H9 (cell line): ENCODE results near the gene CTDSPL. TPM values are rescaled to one million over a fixed set of nuclear protein-coding genes. Genes with fewer than 3 reads are reported as not detected.

Experiments
- DNase-seq: peaks from one replicate; pipeline ENCODE4 v3.0.0-alpha.2; 2017
- H2AFZ ChIP-seq: one replicate; pipeline ENCODE4 v1.6.1; 2013; ENCODE audit warnings: mild to moderate bottlenecking, low read length, control low read depth, moderate library complexity
- H2AK5ac ChIP-seq: 2 replicates; pipeline ENCODE4 v1.6.1; 2013; ENCODE audit warnings: low read length, control low read depth, mixed read lengths; ENCODE audit not compliant: insufficient read length
- H2BK120ac ChIP-seq: one replicate; pipeline ENCODE4 v1.6.1; 2013; ENCODE audit warnings: low read depth, mild to moderate bottlenecking, low read length, control low read depth, inconsistent platforms; ENCODE audit not compliant: poor library complexity, severe bottlenecking
- H2BK12ac ChIP-seq: 2 replicates; pipeline ENCODE4 v1.6.1; 2013; ENCODE audit warnings: low read length, control low read depth, mixed read lengths, low read depth; ENCODE audit not compliant: insufficient read length
- H2BK15ac ChIP-seq: 2 replicates; pipeline ENCODE4 v1.6.1; 2013; ENCODE audit warnings: low read depth, low read length, control low read depth
- H2BK20ac ChIP-seq: one replicate; pipeline ENCODE4 v1.6.1; 2013; ENCODE audit warnings: low read depth, mild to moderate bottlenecking, low read length, control low read depth, inconsistent platforms; ENCODE audit not compliant: poor library complexity, severe bottlenecking
- H2BK5ac ChIP-seq: 2 replicates; pipeline ENCODE4 v1.6.1; 2013; ENCODE audit warnings: low read length, control low read depth, mixed read lengths; ENCODE audit not compliant: insufficient read length
- H3K14ac ChIP-seq: 2 replicates; pipeline ENCODE4 v1.6.1; 2013; ENCODE audit warnings: low read length, control low read depth; ENCODE audit not compliant: insufficient read depth
- H3K18ac ChIP-seq: 2 replicates; pipeline ENCODE4 v1.6.1; 2013; ENCODE audit warnings: low read depth, mild to moderate bottlenecking, mixed read lengths, low read length, control low read depth; ENCODE audit not compliant: insufficient read length
- H3K23ac ChIP-seq: 2 replicates; pipeline ENCODE4 v1.6.1; 2013; ENCODE audit warnings: low read length, control low read depth, mixed read lengths, low read depth; ENCODE audit not compliant: insufficient read length
- H3K23me2 ChIP-seq: 2 replicates; pipeline ENCODE4 v1.6.1; 2013; ENCODE audit warnings: low read depth, mild to moderate bottlenecking, mixed read lengths, low read length, control low read depth; ENCODE audit not compliant: insufficient read length, poor library complexity, severe bottlenecking
- H3K27ac ChIP-seq: 2 replicates; pipeline ENCODE4 v1.5.1; 2013; ENCODE audit warnings: low read length, control low read depth, mixed read lengths, low read depth; ENCODE audit not compliant: insufficient read length
- H3K27me3 ChIP-seq: 2 replicates; pipeline ENCODE4 v1.6.1; 2013; ENCODE audit warnings: low read length, control low read depth, inconsistent platforms; ENCODE audit not compliant: insufficient read depth
- H3K4ac ChIP-seq: 2 replicates; pipeline ENCODE4 v1.6.1; 2013; ENCODE audit warnings: low read depth, mild to moderate bottlenecking, control low read depth, inconsistent platforms, low read length, moderate library complexity
- H3K4me1 ChIP-seq: 2 replicates; pipeline ENCODE4 v1.6.1; 2013; ENCODE audit warnings: low read length, control low read depth, inconsistent platforms; ENCODE audit not compliant: insufficient read depth
- H3K4me2 ChIP-seq: 2 replicates; pipeline ENCODE4 v1.6.1; 2013; ENCODE audit warnings: low read length, control low read depth, mixed read lengths; ENCODE audit not compliant: insufficient read length, insufficient read depth
- H3K56ac ChIP-seq: 2 replicates; pipeline ENCODE4 v1.6.1; 2013; ENCODE audit warnings: low read depth, mild to moderate bottlenecking, mixed read lengths, low read length, control low read depth; ENCODE audit not compliant: insufficient read length
- H3K79me1 ChIP-seq: 2 replicates; pipeline ENCODE4 v1.6.1; 2013; ENCODE audit warnings: low read depth, mild to moderate bottlenecking, moderate library complexity, low read length, control low read depth, inconsistent platforms; ENCODE audit not compliant: insufficient read depth, poor library complexity, severe bottlenecking
- H3K79me2 ChIP-seq: 2 replicates; pipeline ENCODE4 v1.6.1; 2013; ENCODE audit warnings: low read length, control low read depth, inconsistent platforms; ENCODE audit not compliant: insufficient read depth
- H3K9ac ChIP-seq: 2 replicates; pipeline ENCODE4 v1.6.1; 2013; ENCODE audit warnings: low read length, control low read depth, mixed read lengths; ENCODE audit not compliant: insufficient read length; ENCODE audit errors: extremely low read depth
- H3K9me3 ChIP-seq: one replicate; pipeline ENCODE4 v1.6.1; 2013; ENCODE audit warnings: low read depth, low read length, inconsistent platforms; ENCODE audit not compliant: control insufficient read depth
- H3T11ph ChIP-seq: one replicate; pipeline ENCODE4 v1.6.1; 2013; ENCODE audit warnings: mild to moderate bottlenecking, low read length, control low read depth, inconsistent platforms
- H4K20me1 ChIP-seq: one replicate; pipeline ENCODE4 v1.6.1; 2013; ENCODE audit not compliant: control insufficient read depth, insufficient read length, insufficient read depth
- H4K5ac ChIP-seq: 2 replicates; pipeline ENCODE4 v1.6.1; 2013; ENCODE audit warnings: low read depth, mild to moderate bottlenecking, mixed read lengths, low read length, control low read depth; ENCODE audit not compliant: insufficient read length
- H4K8ac ChIP-seq: replicated peaks from 2 replicates; pipeline ENCODE4 v1.6.1; 2013; ENCODE audit warnings: low read length, control low read depth, mixed read lengths, low read depth; ENCODE audit not compliant: insufficient read length
- H4K91ac ChIP-seq: 2 replicates; pipeline ENCODE4 v1.6.1; 2013; ENCODE audit warnings: low read depth, mild to moderate bottlenecking, moderate library complexity, mixed read lengths, low read length, control low read depth; ENCODE audit not compliant: insufficient read length
- H3K27ac Mint-ChIP-seq, 3 experiments: 2 replicates in 2 of 3; 3 replicates in 1 of 3; pipeline ENCODE4 v1.8.0; 2020 to 2021; ENCODE audit warnings: mixed read lengths in 3 of 3, mild to moderate bottlenecking in 1 of 3, moderate library complexity in 1 of 3
- H3K27me3 Mint-ChIP-seq: 2 replicates; pipeline ENCODE4 v1.8.0; 2021; ENCODE audit warnings: low read depth, mild to moderate bottlenecking, moderate library complexity, mixed read lengths
- H3K36me3 Mint-ChIP-seq, 3 experiments: 2 replicates in 2 of 3; 3 replicates in 1 of 3; pipeline ENCODE4 v1.8.0; 2020 to 2021; ENCODE audit warnings: low read depth in 3 of 3, mixed read lengths in 3 of 3; ENCODE audit not compliant: insufficient read depth in 1 of 3
- H3K4me1 Mint-ChIP-seq, 2 experiments: 2 replicates each; pipeline ENCODE4 v1.8.0; 2020; ENCODE audit warnings: mixed read lengths in 2 of 2
- H3K4me3 Mint-ChIP-seq, 2 experiments: 2 replicates in 1 of 2; 3 replicates in 1 of 2; pipeline ENCODE4 v1.8.0; 2020 to 2021; ENCODE audit warnings: mild to moderate bottlenecking in 2 of 2, mixed read lengths in 2 of 2, moderate library complexity in 1 of 2
- H3K9me3 Mint-ChIP-seq, 2 experiments: 2 replicates in 1 of 2; 3 replicates in 1 of 2; pipeline ENCODE4 v1.8.0; 2020; ENCODE audit warnings: mild to moderate bottlenecking in 2 of 2, mixed read lengths in 2 of 2, moderate library complexity in 1 of 2
- WGBS: extraction: QIAGEN DNeasy Blood & Tissue Kit; methylation state at CpG from one replicate; pipeline ENCODE4 v1.1.7; 2013; ENCODE audit warnings: missing lambda C conversion rate, low lambda C conversion rate, mixed read lengths; ENCODE audit not compliant: insufficient read length; ENCODE audit errors: extremely low coverage; 5-methylcytosine and 5-hydroxymethylcytosine counted together
- total RNA-seq: library from RNA; stranded (reverse); gene quantifications from 2 replicates; pipeline ENCODE4 v1.2.1, GENCODE V29; 2021
- TF ChIP-seq, protein P1 (sequence below): fragments of 200-600 bp; sonication (generic); conservative IDR thresholded peaks from 3 replicates; pipeline ENCODE4 v1.8.0; 2021; ENCODE audit warnings: antibody characterized with exemption, mild to moderate bottlenecking

The CTDSPL gene
- total RNA-seq, 1 experiment from 2014 or later, result 20.8 TPM

DNA sequence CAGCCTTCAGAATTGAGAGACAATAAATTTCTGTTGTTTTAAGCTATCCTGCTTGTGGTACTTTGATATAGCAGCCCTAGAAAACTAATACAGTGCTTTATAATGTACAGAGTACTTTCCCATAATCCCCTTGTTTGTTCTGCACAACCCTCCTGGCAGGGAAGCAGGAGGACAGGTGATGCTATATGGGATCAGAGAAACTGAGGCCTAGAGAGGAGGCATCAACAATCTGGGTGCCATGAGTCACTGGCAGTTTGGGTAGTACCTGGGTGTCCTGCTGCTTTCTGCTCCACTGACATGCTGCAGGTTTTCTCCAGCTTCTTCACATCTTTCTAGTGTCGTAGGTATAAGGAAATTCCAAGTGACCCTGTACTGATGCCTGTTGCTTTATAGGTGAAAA, 55.0 kb downstream of the CTDSPL start:
- H3K9me3 ChIP-seq, result no peaks in the 10 kb centered on the region
- Mint-ChIP-seq H3K4me1 (peaks cover 15 to 20% of the 10 kb centered on the region in 2 experiments), H3K4me3 (no peak overlapping the region), H3K36me3 (peaks cover 0 to 2% (median 0%) of the 10 kb centered on the region in 3 experiments; a peak in 2 of 7 replicates), H3K27ac (no peak overlapping the region), H3K27me3 (no peaks in the 10 kb centered on the region), H3K9me3 (peaks cover 0 to 2% of the 10 kb centered on the region in 2 experiments; a peak in 1 of 5 replicates)
- H2AK5ac ChIP-seq, result no peak overlapping the region
- no peak overlapping the region for H4K5ac ChIP-seq
- H3K9ac ChIP-seq, result no peak overlapping the region
- H2BK15ac ChIP-seq, result no peak overlapping the region
- H3K23ac ChIP-seq, result no peak overlapping the region
- H2BK5ac ChIP-seq, result no peak overlapping the region
- H3T11ph ChIP-seq, result no peak overlapping the region
- 0 out of 2 replicates have a peak, but pooled peaks cover 2% of the 10 kb centered on the region for H3K4me1 ChIP-seq
- H3K79me2 ChIP-seq, result no peaks in the 10 kb centered on the region
- no peak overlapping the region for H4K91ac ChIP-seq
- no peak overlapping the region for H2AFZ ChIP-seq
- H3K18ac ChIP-seq, result no peak overlapping the region
- H2BK120ac ChIP-seq, result no peak overlapping the region
- H3K27me3 ChIP-seq, result no peaks in the 10 kb centered on the region
- no peak overlapping the region for H4K8ac ChIP-seq
- no peak overlapping the region for H3K4me2 ChIP-seq
- no peaks in the 10 kb centered on the region for H3K79me1 ChIP-seq
- TF ChIP-seq, protein P1, sequence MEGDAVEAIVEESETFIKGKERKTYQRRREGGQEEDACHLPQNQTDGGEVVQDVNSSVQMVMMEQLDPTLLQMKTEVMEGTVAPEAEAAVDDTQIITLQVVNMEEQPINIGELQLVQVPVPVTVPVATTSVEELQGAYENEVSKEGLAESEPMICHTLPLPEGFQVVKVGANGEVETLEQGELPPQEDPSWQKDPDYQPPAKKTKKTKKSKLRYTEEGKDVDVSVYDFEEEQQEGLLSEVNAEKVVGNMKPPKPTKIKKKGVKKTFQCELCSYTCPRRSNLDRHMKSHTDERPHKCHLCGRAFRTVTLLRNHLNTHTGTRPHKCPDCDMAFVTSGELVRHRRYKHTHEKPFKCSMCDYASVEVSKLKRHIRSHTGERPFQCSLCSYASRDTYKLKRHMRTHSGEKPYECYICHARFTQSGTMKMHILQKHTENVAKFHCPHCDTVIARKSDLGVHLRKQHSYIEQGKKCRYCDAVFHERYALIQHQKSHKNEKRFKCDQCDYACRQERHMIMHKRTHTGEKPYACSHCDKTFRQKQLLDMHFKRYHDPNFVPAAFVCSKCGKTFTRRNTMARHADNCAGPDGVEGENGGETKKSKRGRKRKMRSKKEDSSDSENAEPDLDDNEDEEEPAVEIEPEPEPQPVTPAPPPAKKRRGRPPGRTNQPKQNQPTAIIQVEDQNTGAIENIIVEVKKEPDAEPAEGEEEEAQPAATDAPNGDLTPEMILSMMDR, result no peak
- H4K20me1 ChIP-seq, result no peaks in the 10 kb centered on the region
- WGBS, result no CpG with 5 or more reads among the region's 1 CpG
- no peaks in the 10 kb centered on the region for H3K23me2 ChIP-seq
- H3K56ac ChIP-seq, result no peak overlapping the region
- H2BK20ac ChIP-seq, result no peak overlapping the region
- DNase-seq, result no peak
- no peak overlapping the region for H3K27ac ChIP-seq
- H2BK12ac ChIP-seq, result no peak overlapping the region
- H3K4ac ChIP-seq, result no peak overlapping the region
- no peak overlapping the region for H3K14ac ChIP-seq
